Measurements from ENCODE around the gene HMCN2.
"Not testable (repeated sequence)": the region's sequence is repeated elsewhere in the genome, so short reads cannot be mapped to it uniquely, and the experiment has no call there.

The HMCN2 gene

DNA sequence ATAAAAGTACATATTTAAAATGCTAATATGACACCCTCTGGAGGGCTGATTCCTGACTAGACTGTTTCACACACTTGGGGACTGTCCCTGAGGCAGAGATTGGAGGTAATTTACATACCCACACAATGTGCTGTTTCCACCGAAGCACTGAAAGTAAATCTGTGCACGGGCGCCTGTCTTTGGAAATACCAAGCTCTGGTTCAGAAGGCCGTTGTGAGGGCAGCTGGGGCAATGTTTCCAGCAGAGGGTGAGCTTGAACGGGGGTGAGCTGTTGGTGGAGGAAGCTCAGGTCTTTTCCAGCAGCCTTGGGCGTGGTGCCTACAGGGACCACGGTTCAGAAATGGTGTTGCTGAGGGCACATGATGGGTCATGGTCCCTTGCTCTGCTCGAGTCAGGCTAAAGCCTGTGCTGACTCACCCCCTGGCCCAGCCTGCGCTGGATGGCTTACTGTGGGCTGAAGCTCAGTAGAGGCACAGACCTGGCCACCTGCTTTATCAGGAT, 25.8 kb upstream of the HMCN2 start:
- no peak for DNase-seq

DNA sequence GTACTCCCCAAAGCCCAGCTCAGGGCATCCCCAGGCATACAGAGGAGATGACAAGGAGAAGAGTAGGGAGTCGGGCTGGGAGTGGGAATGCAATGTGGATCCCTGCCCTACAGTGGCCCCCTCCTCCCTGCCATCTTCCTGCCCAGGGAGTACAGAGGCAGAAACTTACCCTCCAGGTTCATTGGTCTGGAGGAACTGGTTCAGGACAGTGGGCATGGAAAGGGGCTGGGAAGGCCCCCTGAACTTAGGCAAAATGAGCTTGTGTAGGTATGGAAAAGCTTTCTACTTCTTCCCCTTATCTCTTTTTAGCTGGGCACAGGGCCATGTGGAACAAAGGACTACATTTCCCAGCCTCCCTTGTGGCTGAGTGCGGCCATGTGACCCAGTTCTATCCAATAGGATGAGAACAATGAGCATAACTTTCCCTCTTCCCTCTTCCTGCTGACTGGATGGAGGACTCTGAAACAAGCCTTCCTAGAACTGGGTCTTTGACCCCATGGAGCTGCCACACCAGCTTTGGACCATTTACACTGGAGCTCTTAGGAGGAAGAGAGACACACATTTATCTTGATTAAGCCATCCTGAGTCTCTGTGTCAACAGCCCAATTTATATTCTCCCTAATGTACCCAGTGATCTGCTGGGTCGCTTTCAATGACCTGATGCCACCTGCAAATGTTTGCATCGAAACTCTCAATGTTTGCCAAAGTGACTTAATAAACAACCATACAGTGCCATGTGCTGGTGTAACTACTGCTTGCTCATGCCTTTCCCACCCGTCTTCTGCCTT, 25.0 kb upstream of the HMCN2 start:
- DNase-seq: peak; percentile 79

GRCh38 chr9:130241198-130241535, 24.4 kb upstream of the HMCN2 start:
- DNase-seq: no peak

GRCh38 chr9:130242270-130243014, 23.1 kb upstream of the HMCN2 start:
- no peak for DNase-seq

GRCh38 chr9:130243015-130243881, 22.3 kb upstream of the HMCN2 start:
- peak; percentile 72 for DNase-seq

DNA sequence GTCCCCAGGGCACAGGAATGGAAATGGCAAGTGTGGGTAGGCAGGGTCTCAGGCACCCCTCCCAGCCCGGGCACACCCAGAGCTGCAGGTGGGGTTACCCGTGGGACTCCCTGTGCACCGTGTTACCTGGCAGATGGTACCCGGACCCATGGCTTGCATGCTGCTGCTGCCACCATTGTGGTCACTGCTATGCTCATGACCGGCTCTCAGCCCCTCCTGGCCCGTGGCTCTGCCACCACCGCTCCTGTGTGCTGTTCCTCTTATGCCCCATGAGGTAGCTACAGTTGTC, 21.7 kb upstream of the HMCN2 start:
- DNase-seq: no peak

GRCh38 chr9:130244548-130245165, 20.9 kb upstream of the HMCN2 start:
- DNase-seq: no peak

GRCh38 chr9:130245474-130245873, 20.1 kb upstream of the HMCN2 start:
- no peak for DNase-seq

- no peak for DNase-seq
These were observed 19.4 kb upstream of the HMCN2 start for GRCh38 chr9:130246126-130246525.

- DNase-seq: peak; percentile 6
These were observed 10.6 kb upstream of the HMCN2 start for GRCh38 chr9:130254747-130255630.

- no peak for DNase-seq
These were observed 9.9 kb upstream of the HMCN2 start for GRCh38 chr9:130255631-130256134.

DNA sequence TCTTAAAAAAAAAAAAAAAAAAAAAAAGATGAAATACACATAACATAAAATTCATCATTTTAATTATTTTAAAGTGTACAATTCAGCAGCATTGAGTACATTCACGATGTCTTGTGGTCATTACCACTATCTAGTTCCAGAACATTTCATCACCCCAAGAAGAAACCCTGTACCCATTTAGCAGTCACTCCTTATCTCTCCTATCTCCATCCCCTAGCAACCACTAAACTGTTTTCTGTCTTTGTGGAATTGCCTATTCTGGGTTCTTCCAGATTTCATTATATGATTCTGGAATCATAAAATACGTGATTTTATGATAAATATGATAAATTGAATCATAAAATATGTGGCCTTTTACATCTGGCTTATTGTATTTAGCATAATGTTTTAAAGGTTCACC, 8.9 kb upstream of the HMCN2 start:
- DNase-seq: no peak

DNA sequence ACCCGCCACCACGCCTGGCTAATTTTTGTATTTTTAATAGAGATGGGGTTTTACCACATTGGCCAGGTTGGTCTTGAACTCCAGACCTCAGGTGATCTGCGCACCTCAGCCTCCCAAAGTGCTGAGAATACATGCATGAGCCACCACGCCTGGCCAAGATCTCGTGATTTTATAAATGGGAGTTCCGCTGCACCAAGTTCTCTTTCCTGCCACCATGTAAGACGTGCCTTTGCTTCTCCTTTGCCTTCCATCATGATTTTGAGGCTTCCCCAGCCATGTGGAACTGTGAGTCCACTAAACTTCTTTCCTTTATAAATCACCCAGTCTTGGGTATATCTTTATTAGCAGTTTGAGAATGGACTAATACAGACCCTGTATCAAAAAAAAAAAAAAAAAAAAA, 7.4 kb upstream of the HMCN2 start:
- DNase-seq: not testable (repeated sequence)

DNA sequence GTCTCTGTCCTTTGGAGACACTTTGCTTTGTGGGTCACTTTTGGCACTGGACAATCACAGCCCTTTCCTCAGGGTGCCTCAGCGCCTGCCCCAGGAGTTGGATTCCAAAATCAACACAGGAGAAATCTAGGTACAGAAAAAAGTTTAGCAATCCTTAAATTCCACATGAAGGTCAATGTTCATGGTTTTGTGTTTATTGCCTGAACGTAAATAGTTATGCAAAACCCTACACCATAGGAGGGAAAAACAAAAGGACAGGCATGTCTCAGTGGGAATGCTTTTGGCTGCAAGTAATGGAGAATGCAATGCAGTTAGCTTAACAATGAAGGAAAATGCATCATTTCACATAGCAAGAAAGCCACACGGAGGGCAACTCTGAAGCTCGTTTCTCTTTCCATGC, 6.5 kb upstream of the HMCN2 start:
- DNase-seq: no peak

DNA sequence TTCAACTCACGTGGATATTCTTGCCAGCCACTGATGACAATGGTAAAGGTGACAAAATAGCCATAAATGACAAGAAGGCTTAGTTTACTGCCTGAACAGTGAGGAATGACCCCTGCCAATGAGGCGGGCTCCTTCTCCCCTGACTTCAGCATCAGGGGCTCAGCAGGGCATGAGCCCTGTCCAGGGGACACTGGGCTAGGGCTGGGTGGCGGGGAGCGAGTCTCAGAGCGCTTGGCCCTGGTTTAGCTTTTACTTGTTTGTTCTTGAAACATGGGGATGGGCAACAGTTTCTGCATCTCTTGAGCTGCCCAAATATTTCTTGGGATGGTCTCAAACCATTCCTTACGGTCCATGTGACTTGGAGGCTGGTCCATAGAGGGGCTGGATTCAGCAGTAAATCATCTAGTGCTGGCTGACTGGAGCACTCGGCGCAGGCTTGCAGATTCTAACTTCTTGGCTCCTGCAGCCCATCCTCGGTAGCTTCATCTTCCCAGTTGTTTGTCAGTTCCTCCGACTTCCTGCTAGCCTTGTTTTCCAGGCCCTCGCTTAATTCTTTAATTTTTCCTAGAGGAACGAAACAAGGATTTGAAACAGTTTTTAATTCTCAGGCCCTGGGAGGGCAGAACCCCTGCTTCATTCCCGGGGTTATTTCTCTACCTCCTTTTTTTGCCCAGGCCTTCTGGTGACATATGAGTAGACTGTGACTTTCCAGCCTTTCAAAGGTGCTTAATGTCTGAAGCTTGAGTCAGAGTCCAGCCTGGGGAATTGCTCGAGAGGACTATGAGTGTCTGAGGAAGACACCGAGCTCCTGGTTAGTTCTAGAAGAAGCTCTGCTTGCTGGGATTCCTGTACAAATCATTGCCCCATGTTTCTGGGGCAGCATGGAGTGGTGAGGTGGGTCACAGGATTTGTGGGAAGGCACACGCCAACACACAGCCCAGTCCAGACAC, 4.5 kb upstream of the HMCN2 start:
- DNase-seq: no peak

GRCh38 chr9:130262061-130262745, 3.4 kb upstream of the HMCN2 start:
- DNase-seq: no peak

GRCh38 chr9:130262771-130263170, 2.8 kb upstream of the HMCN2 start:
- DNase-seq: no peak

DNA sequence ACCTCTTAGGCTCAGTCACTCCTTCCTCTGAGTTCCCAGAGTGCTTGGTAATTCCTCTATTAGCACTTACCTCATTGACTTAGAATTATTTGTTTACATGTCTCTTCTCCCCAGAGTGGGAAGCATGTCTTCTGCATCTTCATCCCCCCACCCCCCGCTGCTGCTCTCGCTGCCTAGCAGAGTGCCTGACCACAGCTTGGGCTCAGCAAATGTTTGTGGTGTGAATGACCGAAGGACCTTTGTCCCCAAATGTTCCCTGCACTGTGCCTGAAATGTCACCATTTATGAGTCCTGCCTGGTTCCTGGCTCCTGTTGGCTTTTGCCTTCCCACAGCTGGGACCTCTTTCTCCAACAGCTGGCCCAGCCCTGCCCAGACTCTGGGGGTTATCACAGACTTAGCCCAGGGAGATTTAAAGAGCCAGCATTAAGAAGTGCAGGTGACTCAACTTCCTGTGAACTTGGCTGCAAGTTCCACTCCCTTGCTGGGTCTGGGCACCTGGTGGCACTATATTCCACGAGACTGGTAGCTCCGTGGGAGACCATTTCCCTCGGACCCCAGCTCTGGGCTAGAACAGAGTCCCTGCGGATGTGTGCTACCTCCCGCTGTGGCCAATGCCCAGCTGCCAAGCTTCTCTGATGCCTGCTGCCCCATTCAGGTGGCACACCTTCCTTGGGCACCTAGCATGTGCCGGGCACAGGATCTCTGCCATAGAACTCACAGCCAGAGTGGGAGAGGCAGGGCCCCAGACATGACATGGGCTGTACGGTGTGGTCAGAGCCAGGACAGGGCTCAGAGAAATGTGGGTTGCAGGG, 1.8 kb upstream of the HMCN2 start:
- DNase-seq: no peak

All from NCI-H774 (cell line).